ENCODE results near the gene AGFG2.

The AGFG2 gene

GRCh38 chr7:100565133-100565571, 26.1 kb downstream of the AGFG2 start:
- TF ChIP-seq, protein P1, sequence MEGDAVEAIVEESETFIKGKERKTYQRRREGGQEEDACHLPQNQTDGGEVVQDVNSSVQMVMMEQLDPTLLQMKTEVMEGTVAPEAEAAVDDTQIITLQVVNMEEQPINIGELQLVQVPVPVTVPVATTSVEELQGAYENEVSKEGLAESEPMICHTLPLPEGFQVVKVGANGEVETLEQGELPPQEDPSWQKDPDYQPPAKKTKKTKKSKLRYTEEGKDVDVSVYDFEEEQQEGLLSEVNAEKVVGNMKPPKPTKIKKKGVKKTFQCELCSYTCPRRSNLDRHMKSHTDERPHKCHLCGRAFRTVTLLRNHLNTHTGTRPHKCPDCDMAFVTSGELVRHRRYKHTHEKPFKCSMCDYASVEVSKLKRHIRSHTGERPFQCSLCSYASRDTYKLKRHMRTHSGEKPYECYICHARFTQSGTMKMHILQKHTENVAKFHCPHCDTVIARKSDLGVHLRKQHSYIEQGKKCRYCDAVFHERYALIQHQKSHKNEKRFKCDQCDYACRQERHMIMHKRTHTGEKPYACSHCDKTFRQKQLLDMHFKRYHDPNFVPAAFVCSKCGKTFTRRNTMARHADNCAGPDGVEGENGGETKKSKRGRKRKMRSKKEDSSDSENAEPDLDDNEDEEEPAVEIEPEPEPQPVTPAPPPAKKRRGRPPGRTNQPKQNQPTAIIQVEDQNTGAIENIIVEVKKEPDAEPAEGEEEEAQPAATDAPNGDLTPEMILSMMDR (IDR thresholded peaks at IDR 0.05; ENCODE audit: low read depth, low read length), result no peak

GRCh38 chr7:100566018-100566531, 27.1 kb downstream of the AGFG2 start:
- no peak for DNase-seq (ENCODE audit: low read depth, low spot score)
- H3K4me3 ChIP-seq (ENCODE audit: low read depth, low read length), result no peak overlapping the region
- TF ChIP-seq, protein P1 (IDR thresholded peaks at IDR 0.05; ENCODE audit: low read depth, low read length), result no peak
- in situ Hi-C loops (cut with HindIII; ENCODE audit: low sequenced_read_pairs), result no loop called here

More at GRCh38 chr7:100565133-100565571, 26.1 kb downstream of the AGFG2 start:
- in situ Hi-C loops (cut with HindIII; ENCODE audit: low sequenced_read_pairs), result no loop called here
- no peak overlapping the region for H3K4me3 ChIP-seq (ENCODE audit: low read depth, low read length)
- DNase-seq (ENCODE audit: low read depth, low spot score), result no peak

DNA sequence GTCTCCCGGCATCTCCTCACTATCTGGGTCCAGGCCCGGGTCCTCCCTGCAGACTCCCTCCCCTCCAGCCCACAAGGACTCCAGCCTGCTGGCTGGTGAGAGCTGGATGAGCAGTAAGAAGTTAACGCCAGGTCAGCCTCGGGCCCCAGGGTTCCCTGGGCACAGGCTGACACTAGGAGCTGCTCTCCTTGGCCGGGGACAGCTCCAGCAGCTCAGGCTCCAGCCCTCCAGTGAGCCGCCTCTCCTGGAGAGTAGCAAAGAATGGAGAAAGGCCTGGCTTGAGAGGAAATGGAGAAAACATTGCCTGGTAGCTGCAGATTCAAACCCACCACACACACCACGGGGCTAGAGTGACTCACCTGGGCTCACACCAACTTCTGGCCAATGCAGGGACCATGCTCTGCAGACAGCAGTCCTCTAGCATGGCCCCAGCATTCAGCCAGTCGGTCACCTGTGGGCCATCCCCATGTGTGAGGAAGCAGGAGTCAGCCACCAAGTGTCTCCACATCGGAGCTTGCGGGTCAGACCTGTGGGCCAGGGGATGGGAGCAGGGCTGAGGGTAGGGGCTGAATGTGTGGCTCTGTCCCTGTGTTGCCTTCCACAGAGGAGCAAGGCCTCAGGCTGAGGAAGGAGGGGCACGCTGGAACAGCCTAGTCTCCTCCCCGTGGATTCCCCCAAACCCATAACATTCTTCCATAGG, 28.2 kb downstream of the AGFG2 start:
- TF ChIP-seq, protein P1 (IDR thresholded peaks at IDR 0.05; ENCODE audit: low read depth, low read length), result no peak
- H3K4me3 ChIP-seq (ENCODE audit: low read depth, low read length), result no peak overlapping the region
- peak; percentile 37 for DNase-seq (ENCODE audit: low read depth, low spot score)
- in situ Hi-C loops (cut with HindIII; ENCODE audit: low sequenced_read_pairs), result no loop called here

DNA sequence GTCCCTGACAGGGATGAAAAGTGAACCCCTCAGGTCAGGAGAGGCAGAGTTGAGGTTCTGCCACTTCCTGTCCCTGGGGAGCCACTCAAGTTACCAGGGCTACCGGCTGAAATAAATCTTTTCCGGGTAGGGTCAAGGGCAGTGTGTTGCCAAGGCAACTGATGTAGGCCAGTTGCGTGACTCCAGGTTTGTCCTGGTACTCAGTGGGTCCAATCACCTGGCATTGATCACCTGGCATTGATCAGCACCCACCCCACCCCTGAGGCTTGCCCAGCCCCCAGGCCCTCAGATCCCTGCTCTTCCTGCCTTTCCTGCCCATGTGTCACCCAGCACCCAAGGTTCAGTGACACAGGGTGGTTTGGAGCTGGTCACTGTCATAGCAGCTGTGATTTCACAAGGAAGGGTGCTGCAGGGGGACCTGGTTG, 28.8 kb downstream of the AGFG2 start:
- TF ChIP-seq, protein P1 (IDR thresholded peaks at IDR 0.05; ENCODE audit: low read depth, low read length), result no peak
- H3K4me3 ChIP-seq (ENCODE audit: low read depth, low read length), result no peak overlapping the region
- in situ Hi-C loops (cut with HindIII; ENCODE audit: low sequenced_read_pairs), result no loop called here
- DNase-seq (ENCODE audit: low read depth, low spot score), result no peak

DNA sequence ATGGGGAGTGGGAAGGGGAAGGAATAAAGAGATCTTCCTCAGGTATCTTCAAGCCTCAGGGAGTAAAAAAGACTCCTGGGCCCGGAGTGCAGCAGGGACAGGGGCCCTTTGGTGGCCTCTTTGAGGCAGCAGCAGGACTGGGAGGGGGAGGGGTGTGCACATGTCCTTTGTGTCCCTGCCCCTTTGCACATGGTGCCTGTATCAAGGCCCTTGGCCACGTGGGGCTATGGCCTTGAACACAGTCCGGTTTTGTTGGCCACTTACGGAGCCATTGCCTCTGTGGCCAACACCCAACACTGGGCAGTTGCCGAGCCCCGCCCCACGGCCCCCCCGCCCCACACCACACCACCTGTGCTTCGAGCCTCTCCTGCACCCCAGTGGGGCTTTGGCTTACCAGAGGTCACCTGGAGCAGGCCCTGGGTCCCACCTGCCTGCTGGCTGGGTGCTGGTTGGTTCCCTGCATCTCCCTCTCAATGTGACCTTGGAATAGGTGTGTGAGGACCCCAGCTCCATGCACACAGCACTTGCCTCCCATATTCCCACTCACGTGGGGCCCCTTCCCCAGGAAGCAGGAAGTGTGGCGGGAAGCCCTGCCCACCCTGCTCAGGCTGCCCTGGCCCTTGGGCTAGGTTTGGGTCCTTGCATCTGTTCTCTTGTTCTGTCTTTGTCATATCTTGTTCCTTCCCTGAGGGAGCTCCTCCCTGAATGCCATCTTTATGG, 29.3 kb downstream of the AGFG2 start:
- TF ChIP-seq, protein P1 (IDR thresholded peaks at IDR 0.05; ENCODE audit: low read depth, low read length), result no peak
- in situ Hi-C loops (cut with HindIII; ENCODE audit: low sequenced_read_pairs), result no loop called here
- H3K4me3 ChIP-seq (ENCODE audit: low read depth, low read length), result no peak overlapping the region
- no peak for DNase-seq (ENCODE audit: low read depth, low spot score)

- in situ Hi-C loops (cut with HindIII; ENCODE audit: low sequenced_read_pairs), result no loop called here
- peak; percentile 36 for DNase-seq (ENCODE audit: low read depth, low spot score)
- TF ChIP-seq, protein P1 (IDR thresholded peaks at IDR 0.05; ENCODE audit: low read depth, low read length), result peak; percentile 43
- no peak overlapping the region for H3K4me3 ChIP-seq (ENCODE audit: low read depth, low read length)
These were observed 30.2 kb downstream of the AGFG2 start for GRCh38 chr7:100568896-100569844.

Data from astrocyte of the spinal cord (primary cell).